NCI-H748 (cell line): Measurements from ENCODE around the gene PARVB.
A peak's percentile ranks its signal among the peaks of the same experiment; 100 is the strongest.

Experiments used
- DNase-seq: peaks from one replicate; lab custom pipeline; 2025; ENCODE audit not compliant: unreplicated experiment; lab: John Stamatoyannopoulos, UW

Gene PARVB

GRCh38 chr22:44026066-44026629 is 2.0 kb downstream of the PARVB start:
- DNase-seq = peak; percentile 17

- no peak for DNase-seq
These were observed 2.8 kb downstream of the PARVB start for GRCh38 chr22:44026630-44027511.

GRCh38 chr22:44028091-44028490 is 4.0 kb downstream of the PARVB start:
- DNase-seq = no peak

GRCh38 chr22:44029069-44029468 is 5.0 kb downstream of the PARVB start:
- DNase-seq = no peak

- no peak for DNase-seq
These were observed 6.1 kb downstream of the PARVB start for GRCh38 chr22:44030051-44030701.

- no peak for DNase-seq
These were observed 6.6 kb downstream of the PARVB start for GRCh38 chr22:44030702-44031082.

- DNase-seq = peak; percentile 49
These were observed 7.3 kb downstream of the PARVB start for GRCh38 chr22:44031158-44031952.

GRCh38 chr22:44032126-44032730 is 8.1 kb downstream of the PARVB start:
- DNase-seq = no peak

GRCh38 chr22:44033287-44033686 is 9.2 kb downstream of the PARVB start:
- DNase-seq = no peak

- DNase-seq = no peak
These were observed 9.6 kb downstream of the PARVB start for GRCh38 chr22:44033694-44034093.

- DNase-seq = peak; percentile 11
These were observed 13.6 kb downstream of the PARVB start for GRCh38 chr22:44037519-44038375.

GRCh38 chr22:44039566-44040171 is 15.6 kb downstream of the PARVB start:
- DNase-seq = no peak

GRCh38 chr22:44042249-44043218 is 18.4 kb downstream of the PARVB start:
- no peak for DNase-seq

GRCh38 chr22:44045145-44045544 is 21.0 kb downstream of the PARVB start:
- DNase-seq = no peak

GRCh38 chr22:44046485-44047141 is 22.5 kb downstream of the PARVB start:
- DNase-seq = no peak

- no peak for DNase-seq
These were observed 23.8 kb downstream of the PARVB start for GRCh38 chr22:44047891-44048301.

- no peak for DNase-seq
These were observed 25.6 kb downstream of the PARVB start for GRCh38 chr22:44049486-44050231.
